Ascending aorta (tissue), 2 donors: Measurements from ENCODE around the gene PHC3. TPM values are rescaled to one million over a fixed set of nuclear protein-coding genes. Genes with fewer than 3 reads are reported as not detected.
"Not testable (repeated sequence)": the region's sequence is repeated elsewhere in the genome, so short reads cannot be mapped to it uniquely, and the experiment has no call there.

Source experiments
- DNase-seq, 2 donors: peaks; one replicate each; pipeline ENCODE4 v3.0.0-alpha.2; 2019; ENCODE audit warnings: low spot score in 2 of 2
- H3K27ac ChIP-seq, 2 donors: fragments of 200-600 bp; sonication (generic); one replicate each; pipeline ENCODE4 v1.5.1; 2016 to 2017; ENCODE audit warnings: mild to moderate bottlenecking in 1 of 2
- H3K27me3 ChIP-seq: fragments of 200-600 bp; sonication (generic); one replicate; pipeline ENCODE4 v1.5.1; 2017
- H3K36me3 ChIP-seq, 2 donors: fragments of 200-600 bp; sonication (generic); one replicate each; pipeline ENCODE4 v1.5.1; 2016
- H3K4me1 ChIP-seq, 2 donors: fragments of 200-600 bp; sonication (generic); one replicate each; pipeline ENCODE4 v1.5.1; 2016 to 2017; ENCODE audit warnings: mild to moderate bottlenecking in 1 of 2
- H3K4me3 ChIP-seq, 2 donors: fragments of 200-600 bp; sonication (generic); one replicate each; pipeline ENCODE4 v1.5.1; 2016 to 2017; ENCODE audit warnings: mild to moderate bottlenecking in 1 of 2
- H3K9me3 ChIP-seq, 2 donors: fragments of 200-600 bp; sonication (generic); one replicate each; pipeline ENCODE4 v1.5.1; 2016
- CTCF ChIP-seq, 3 experiments: fragments of 200-600 bp in 2 of 3; fragments of 450-650 bp in 1 of 3; sonication (generic) in 2 of 3; IDR thresholded peaks; one replicate each; pipeline ENCODE4 v1.5.1; 2016 to 2019; ENCODE audit warnings: antibody characterized with exemption in 3 of 3, mild to moderate bottlenecking in 1 of 3, moderate library complexity in 1 of 3
- intact Hi-C: fragments of 100-400 bp; cut with DNase I; formaldehyde crosslinking; loops from one replicate; pipeline ENCODE4 v1.15.1; 2023
- total RNA-seq: library from RNA; depleted of rRNA; stranded (reverse); fragments of >200 nt; gene quantifications from one replicate; pipeline ENCODE4 v1.1.0, GENCODE V29; 2016

PHC3 gene
- total RNA-seq, 1 donor from 2014 or later = 43.3 TPM

GRCh38 chr3:170128259-170128976 lies 53.1 kb downstream of the PHC3 start:
- Histone ChIP-seq H3K4me1 (no peaks in the 10 kb centered on the region), H3K9me3 (peaks cover 0 to 3% of the 10 kb centered on the region in 2 donors), H3K27ac (no peak overlapping the region), H3K4me3 (no peak overlapping the region), H3K36me3 (peaks cover 30 to 35% of the 10 kb centered on the region in 2 donors), H3K27me3 (no peaks in the 10 kb centered on the region)
- intact Hi-C loops = no loop called here
- DNase-seq = no peak
- TF ChIP-seq CTCF (IDR thresholded peaks at IDR 0.05) = no peak

- Histone ChIP-seq H3K4me3 (no peak overlapping the region), H3K27me3 (no peaks in the 10 kb centered on the region), H3K4me1 (no peaks in the 10 kb centered on the region), H3K36me3 (peaks cover 46 to 78% of the 10 kb centered on the region in 2 donors), H3K27ac (no peak overlapping the region), H3K9me3 (no peaks in the 10 kb centered on the region)
- no peak for DNase-seq
- intact Hi-C loops = no loop called here
- TF ChIP-seq CTCF (IDR thresholded peaks at IDR 0.05) = no peak
Observed at GRCh38 chr3:170117134-170117533, 64.4 kb downstream of the PHC3 start.

GRCh38 chr3:170114165-170114564 lies 67.4 kb downstream of the PHC3 start:
- H3K9me3 ChIP-seq, intact Hi-C loops, H3K4me3 ChIP-seq, DNase-seq, H3K27me3 ChIP-seq, H3K27ac ChIP-seq, H3K4me1 ChIP-seq: not testable (repeated sequence)
- peaks cover 48 to 50% of the 10 kb centered on the region in 2 donors for H3K36me3 ChIP-seq

GRCh38 chr3:170111147-170111771 lies 70.3 kb downstream of the PHC3 start:
- intact Hi-C loops = no loop called here

GRCh38 chr3:170109579-170110293 lies 71.8 kb downstream of the PHC3 start:
- no peaks in the 10 kb centered on the region for H3K9me3 ChIP-seq
- no peaks in the 10 kb centered on the region for H3K4me1 ChIP-seq
- H3K36me3 ChIP-seq = peaks cover 32 to 33% of the 10 kb centered on the region in 2 donors
- no peak for TF ChIP-seq CTCF (IDR thresholded peaks at IDR 0.05)
- H3K27me3 ChIP-seq = no peaks in the 10 kb centered on the region
- intact Hi-C loops = no loop called here
- H3K27ac ChIP-seq = no peak overlapping the region
- DNase-seq = no peak
- no peak overlapping the region for H3K4me3 ChIP-seq

More at GRCh38 chr3:170111147-170111771, 70.3 kb downstream of the PHC3 start:
- H3K27ac ChIP-seq = no peak overlapping the region
- H3K4me3 ChIP-seq = no peak overlapping the region
- TF ChIP-seq CTCF (IDR thresholded peaks at IDR 0.05) = no peak
- DNase-seq = no peak
- peaks cover 37 to 44% of the 10 kb centered on the region in 2 donors for H3K36me3 ChIP-seq
- no peaks in the 10 kb centered on the region for H3K27me3 ChIP-seq
- H3K4me1 ChIP-seq = no peaks in the 10 kb centered on the region
- H3K9me3 ChIP-seq = no peaks in the 10 kb centered on the region

- TF ChIP-seq CTCF (IDR thresholded peaks at IDR 0.05) = no peak
- H3K4me3 ChIP-seq = no peak overlapping the region
- no peaks in the 10 kb centered on the region for H3K9me3 ChIP-seq
- intact Hi-C loops = no loop called here
- H3K27ac ChIP-seq = no peak overlapping the region
- peaks cover 33 to 35% of the 10 kb centered on the region in 2 donors for H3K36me3 ChIP-seq
- no peak for DNase-seq
- H3K4me1 ChIP-seq = no peaks in the 10 kb centered on the region
- no peaks in the 10 kb centered on the region for H3K27me3 ChIP-seq
Observed at GRCh38 chr3:170108955-170109354, 72.6 kb downstream of the PHC3 start.
